HG03521 (cell line): ENCODE data around the gene RIBC1.
"Not testable (repeated sequence)": the region's sequence is repeated elsewhere in the genome, so short reads cannot be mapped to it uniquely, and the experiment has no call there.

ENCODE experiments used
- ATAC-seq: cut with Tn5 transposase; IDR thresholded peaks from one replicate; pipeline ENCODE4 v1.9.1; 2021; ENCODE audit warnings: mild to moderate bottlenecking, moderate library complexity; ENCODE audit not compliant: unreplicated experiment

RIBC1 gene

DNA sequence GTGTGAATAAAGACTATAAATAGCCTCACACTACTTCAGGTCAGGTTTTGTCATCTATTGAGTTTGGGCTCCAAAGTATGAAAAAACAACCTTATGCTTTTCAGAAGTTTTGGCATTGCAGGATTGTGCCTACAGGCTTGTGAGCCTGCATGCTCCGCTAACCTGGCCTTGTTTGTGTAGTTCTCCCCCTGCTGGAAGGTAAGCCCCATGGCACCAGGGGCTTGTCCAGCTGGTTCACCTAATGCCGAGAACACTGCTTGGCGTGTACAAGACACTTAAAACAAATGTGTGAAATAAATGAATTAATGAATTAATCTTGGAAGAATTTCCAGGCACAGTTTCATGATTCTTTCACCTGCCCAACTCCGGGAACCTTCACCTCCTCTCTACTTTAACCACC, 13.3 kb downstream of the RIBC1 start:
- peak; percentile 68 for ATAC-seq

DNA sequence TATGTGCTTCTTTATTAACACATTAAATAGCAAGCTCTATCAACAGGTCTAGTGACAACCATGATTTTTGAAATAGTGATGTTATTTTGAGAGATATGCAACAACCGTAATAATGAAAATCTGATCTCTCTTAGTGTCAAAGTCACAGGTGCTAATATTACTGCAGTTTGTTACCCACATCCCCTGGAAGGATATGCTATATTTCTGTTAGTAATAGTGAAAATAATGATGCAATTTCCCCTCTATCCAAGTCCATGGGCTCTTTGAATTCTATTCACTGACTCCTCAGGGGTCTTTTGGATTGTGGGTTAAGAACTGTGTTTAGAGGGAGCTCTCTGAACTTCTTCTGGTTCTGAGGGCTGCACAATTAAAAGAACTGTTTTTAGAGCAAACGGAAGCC, 14.5 kb downstream of the RIBC1 start:
- ATAC-seq: no peak

DNA sequence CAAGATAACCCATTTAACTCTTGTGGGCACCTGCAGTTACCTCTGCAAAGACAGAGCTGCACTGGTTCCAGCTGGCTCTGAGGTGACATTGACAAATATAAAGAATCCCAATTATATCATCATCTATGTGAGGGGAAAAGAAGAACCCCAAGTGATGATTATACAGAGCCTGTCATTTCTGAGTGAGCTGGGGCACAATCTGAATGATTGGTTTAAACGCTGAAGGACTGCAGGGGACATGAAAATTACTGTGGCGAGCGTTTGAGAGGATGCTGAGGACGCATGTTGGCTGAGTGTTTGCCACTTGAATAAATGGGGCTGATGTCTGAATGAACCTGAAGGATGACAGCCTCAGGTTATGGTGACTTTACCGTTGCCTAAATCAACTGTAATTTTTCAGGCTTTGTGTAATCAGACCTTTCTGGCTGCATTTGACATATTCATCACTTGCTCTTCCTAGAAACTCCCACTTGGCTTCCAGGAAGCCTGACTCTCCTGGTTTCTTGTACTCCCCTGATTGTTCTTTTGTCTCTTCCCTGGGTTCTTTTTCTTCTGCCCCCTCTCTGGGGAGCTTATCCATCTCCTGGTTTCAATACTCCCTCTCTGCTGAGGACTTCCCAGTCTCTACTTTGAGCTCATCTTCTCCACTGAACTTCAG, 15.6 kb downstream of the RIBC1 start:
- ATAC-seq: no peak

DNA sequence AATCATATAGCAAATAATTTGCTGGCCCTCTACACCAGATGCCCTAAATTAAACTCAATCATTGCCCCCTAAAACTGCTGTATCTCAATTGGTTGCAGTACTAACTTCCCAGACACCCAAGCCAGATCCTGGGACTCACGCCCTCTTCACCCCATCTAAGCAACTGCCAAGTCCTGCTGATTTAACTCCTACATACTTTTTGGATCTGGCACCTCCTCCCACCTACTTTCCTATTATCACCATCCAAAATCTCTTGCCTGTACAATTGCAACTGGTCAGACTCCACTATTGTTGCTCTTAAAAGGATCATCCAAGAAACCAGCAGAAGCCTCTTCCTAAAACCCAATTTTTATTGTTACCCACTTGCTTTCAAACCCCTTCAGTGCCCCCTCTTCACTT, 16.2 kb downstream of the RIBC1 start:
- no peak for ATAC-seq

DNA sequence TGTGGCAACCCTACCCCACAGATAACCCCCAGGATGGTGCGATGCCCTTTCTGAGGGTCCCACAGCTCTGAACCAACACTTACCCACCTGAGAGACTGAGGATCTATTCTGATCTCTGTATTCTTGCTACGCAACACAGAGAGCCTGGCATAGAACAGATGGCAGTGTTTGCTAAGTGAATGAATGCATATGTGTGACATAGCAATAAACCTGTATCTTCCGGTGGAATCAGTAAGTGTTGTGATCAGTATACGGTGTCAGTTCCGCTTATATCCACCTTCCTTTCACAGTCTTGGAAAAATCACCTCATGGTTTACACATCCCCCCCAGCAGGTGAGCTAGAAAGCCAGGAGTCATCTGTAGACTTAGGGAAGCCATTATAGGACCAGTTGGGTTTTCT, 17.4 kb downstream of the RIBC1 start:
- ATAC-seq: no peak

DNA sequence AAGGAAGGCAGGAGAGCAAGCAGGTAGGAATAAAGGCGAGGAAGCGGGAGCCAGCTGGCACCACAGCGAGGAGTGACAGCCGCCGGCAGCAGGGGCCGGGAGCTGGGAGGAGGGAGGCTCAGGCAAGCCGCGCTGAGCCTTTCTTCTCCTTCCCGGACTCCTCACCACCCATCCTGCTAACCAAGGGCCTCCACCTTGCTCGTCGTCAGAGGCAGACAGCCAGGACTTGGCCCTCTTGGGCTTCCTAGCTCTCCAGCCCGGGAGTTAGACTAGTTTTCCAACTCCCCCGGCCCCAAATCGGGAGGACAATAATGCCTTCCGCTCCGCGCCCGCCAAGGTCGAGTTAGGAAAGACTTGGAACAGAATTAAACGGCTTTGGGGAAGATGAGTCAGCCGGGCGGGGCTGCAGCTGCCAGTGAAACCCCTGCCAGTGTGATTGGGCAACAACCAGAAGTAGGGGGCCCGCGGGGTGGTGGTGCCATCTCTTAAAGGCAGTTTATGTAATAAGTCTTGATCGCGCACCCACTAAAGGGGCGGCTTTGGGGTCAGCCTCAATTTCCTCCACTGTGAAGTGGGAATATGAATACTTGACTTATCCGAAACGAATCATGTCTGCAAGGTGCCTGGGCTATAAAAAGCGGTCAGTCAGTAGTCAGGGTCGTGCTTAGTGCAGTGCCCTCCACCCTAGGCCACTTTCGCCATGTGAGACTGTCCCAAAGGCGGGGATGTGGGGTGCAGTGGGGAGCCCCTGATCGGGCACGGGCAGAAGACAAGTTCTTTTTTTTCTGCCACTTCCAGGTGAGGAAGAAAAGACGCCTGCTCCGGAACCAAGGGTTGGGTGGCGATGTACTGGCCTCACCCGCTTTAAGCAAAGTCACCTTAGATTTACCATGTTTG, 18.2 kb downstream of the RIBC1 start:
- ATAC-seq: no peak

DNA sequence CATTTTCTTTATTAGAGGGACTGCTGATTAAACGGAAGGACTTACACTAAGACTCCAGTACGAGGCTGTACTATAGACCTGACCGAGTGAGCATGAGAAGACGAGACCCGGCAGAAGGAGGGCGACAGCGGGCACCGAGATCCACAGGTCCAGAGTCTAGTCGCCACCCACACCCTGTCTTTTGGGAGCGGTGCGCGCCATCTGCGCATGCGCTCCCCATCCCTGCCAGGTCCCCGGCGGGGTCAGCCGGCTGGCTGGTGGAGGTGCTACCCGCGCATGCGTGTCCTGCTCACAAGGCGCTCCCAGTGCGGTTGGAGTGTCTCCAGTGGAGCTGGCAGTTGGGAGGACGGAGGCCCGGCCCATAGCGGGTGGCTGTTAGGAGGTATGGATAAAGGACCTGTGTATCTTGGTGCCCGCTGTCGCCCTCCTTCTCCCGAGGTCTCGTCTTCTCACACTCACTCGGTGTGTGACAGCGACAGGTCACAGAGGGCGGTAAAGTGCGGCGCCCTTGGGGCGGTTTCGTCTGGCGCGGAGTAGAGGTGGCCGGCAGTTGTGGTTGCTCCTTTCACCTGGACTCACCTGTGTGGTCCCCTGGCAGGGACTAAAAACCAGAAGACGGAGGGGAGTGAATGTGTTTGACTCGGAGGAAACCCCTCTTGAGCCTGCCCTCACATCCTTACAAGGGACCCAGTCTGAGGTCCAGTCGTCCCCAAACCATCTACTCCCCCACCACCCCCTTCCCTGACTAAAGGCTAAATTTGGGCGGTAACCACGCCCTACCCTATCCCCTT, 19.1 kb downstream of the RIBC1 start:
- no peak for ATAC-seq

DNA sequence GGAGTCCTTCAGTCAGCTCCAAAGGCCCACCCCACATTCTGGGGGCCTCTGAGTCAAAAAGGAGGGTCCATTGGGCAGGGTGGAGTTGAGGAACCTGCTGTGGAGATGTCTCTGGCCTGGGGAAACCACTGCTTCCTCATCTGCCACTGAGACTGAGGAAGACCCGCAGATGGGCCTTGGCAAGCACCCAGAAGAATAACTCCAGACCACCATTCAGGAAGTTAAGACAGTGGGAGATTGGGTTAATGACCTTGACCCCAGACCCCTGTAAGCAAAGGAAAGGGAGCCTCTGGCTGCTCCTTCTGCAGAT, 19.6 kb downstream of the RIBC1 start:
- ATAC-seq: no peak

DNA sequence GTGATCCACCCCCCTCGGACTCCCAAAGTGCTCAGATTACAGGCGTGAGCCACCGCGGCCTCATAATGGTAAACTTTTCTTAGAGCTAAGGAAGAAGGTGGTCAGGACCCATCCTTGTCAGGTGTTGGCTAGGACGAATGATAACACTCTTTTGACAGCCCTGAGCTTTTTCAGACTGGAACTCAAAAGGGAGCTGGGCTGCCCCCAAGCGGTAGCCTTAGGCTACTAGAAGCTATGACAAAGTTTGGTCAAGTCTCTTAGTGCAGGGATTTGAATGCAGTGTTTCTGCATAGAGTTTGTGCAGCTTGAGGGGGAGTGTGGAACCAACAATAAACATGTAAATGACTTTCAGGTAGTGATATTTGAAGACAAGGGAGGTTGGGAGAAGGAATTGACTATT, 23.3 kb downstream of the RIBC1 start:
- no peak for ATAC-seq

DNA sequence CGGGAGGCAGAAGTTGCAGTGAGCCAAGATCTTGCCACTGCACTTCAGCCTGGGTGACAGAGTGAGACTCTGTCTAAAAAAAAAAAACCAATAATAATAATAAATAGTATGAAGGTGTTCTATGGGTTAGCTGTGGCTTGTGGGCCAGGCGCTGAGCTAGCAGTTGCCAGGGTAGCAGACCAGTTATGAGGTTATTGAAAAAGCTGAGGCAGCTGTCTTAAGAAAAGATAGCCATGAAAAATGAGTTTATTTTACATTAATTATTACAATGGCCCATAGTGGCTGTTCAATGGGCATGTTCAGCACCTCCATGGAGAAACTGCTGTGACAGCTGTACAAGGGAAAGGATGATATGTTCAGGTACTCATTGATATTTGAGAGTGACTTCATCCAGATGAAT, 24.8 kb downstream of the RIBC1 start:
- ATAC-seq: no peak

DNA sequence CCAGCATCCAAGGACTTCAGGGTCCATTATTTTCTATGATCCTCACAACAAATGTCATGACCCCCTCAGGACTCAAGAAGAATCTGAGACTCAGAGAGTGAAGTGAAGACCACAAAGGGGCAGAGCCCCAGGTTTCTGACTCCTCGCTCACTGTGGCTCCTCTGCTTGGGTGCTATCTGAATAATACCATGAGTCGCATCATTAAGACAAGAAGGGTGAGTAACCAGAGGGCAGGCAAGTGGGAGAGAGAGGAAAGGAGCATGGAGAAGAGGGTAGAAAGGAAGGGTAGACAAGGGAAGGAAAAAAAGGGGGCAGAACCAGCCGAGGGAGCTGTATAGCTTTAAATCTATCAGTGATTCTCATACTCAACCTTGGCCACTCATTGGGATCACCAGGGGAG, 27.0 kb downstream of the RIBC1 start:
- ATAC-seq: no peak

DNA sequence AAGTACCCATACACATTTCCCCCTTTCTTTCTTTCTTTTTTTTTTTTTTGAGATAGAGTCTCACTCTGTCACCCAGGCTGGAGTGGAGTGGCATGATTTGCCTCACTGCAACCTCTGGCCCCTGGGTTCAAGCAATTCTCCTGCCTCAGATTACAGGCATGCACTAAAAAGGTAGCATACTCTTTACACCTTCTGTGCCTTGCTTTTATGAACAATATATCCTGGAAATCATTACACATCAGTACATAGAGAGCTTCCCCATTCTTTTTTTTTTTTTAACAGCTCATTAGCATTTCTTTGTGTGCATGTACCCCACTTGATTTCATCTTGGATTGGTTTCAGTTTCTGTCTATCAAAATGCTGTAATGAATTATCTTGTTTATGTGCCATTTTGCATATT, 30.1 kb downstream of the RIBC1 start:
- ATAC-seq: no peak

DNA sequence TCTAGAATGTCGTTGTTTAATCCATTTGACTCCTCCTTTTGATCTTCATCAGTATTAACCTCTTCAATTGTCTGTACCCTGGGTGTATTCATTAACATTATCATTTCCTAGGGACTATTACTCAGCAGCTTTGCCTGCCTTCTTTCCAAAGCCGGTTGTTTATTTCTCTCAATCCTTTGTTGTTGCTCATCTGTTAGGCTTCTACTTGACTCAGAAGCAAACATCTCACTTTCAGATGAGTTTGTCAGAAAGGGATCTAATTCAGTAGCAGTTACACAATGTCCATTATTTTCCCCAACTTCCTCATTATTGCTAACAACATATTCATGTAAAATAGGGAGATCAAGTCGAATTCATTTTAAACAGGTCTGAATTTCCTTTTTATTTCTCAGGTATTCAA, 33.6 kb downstream of the RIBC1 start:
- ATAC-seq: no peak

DNA sequence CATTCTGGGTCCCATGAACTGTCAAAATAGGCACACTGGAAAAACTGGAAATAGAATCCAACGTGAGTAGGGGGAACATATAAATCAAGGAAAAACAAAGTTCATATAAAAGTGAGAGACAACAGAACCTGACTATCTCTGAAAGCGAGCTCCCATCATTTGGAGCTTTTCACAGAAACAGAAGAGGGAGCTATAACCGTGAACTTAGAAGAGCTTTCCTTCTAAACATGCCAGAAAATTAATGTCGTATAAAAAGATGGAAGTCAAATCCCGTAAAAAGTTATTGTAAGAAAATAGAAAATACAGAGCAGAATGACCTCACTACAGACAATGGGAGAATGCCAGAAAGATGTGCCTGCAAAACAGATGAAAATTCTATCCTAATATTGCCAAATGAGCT, 35.4 kb downstream of the RIBC1 start:
- no peak for ATAC-seq

DNA sequence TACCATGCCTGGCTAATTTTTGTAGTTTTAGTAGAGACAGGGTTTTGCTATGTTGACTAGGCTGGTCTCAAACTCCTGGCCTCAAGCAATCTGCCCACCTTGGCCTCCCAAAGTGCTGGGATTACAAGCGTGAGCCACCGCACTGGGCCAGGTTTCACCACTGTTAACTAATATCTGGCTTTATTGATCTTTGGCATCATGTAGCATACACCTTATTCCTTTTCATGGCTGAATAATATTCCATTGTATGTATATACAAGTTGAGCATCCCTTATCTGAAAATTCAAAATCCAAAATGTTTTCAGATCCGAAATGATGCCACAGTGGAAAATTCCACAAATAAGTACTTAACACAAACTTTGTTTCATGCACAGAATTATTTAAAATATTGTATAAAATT, 46.0 kb downstream of the RIBC1 start:
- not testable (repeated sequence) for ATAC-seq

DNA sequence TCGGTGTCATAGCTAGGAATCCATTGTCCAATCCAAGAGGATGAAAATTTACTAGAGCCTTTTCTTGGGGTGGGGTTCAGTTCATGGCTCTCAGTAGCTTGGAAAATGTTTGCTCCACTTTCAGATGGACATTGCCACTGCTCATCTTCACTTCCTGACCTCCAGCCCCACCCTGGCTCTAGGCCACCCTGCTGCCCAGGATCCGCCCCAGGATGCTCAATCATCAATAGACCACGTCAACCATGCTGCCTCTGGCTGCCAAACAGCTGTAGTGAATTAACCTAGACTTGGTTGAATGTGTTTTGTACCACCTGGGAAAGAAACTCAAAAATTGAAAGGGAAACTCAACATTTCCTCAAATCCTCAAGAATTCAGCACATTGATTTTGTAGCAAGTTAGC, 48.7 kb downstream of the RIBC1 start:
- ATAC-seq: no peak

DNA sequence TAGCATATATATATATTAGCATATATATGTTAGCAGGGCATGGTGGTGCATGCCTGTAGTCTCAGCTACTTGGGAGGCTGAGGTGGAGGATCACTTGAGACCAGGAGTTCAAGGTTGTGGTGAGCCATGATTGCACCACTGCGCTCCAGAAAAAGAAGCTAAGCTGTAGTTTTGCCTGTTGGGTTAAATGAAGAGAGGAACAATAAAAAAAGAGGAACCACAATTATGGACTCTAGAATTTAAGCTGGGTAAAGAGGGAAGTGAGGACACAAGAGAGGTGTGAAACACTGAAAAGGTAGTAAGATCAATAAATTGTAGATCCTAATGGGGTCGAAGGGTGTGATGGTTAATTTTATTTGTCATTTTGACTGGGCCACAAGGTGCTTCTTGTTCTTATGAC, 52.0 kb downstream of the RIBC1 start:
- ATAC-seq: no peak

DNA sequence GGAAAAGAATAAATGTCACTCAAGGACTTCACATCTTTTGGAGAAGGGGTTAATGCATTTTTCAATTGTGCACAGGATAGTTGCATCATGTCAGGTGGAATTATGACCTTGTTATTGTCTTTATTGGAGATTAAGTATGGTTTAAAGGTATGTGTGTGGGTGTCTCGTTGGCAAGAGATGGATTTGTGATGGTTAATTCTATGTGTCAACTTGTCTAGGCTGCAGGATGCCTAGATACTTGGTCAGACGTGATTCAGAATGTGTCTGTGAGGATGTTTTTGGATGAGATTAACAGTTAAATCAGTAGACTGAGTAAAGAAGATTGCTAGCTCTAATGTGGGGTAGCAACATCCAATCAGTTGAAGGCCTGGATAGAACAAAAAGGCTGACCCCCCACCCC, 53.7 kb downstream of the RIBC1 start:
- ATAC-seq: no peak

DNA sequence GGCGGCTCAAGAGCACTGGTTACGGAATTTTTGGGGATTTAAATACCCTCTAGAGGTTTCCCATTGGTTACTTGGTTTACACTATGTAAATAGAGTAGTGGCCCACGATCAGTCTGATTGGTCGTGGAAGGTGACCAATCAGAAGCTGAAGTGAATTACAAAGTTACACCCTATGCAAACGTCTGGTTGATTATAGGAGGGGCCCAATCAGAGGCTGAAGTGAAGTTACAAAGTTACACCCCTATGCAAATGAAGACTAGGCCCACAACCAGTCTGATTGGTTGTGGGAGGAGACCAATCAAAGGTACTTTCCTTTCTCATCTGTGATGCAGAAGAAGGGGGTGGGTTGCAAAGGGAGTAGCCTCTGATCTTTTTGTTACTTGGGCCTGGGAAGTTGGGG, 56.6 kb downstream of the RIBC1 start:
- no peak for ATAC-seq
